Inferior parietal cortex (tissue), 1 donor: ENCODE data around the gene SARS1.
"Not testable (repeated sequence)": the region's sequence is repeated elsewhere in the genome, so short reads cannot be mapped to it uniquely, and the experiment has no call there.

Experiments
- DNase-seq: peaks from one replicate; pipeline ENCODE4 v3.0.0-alpha.2; 2016; ENCODE audit errors: extremely low spot score

SARS1 gene, protein sequence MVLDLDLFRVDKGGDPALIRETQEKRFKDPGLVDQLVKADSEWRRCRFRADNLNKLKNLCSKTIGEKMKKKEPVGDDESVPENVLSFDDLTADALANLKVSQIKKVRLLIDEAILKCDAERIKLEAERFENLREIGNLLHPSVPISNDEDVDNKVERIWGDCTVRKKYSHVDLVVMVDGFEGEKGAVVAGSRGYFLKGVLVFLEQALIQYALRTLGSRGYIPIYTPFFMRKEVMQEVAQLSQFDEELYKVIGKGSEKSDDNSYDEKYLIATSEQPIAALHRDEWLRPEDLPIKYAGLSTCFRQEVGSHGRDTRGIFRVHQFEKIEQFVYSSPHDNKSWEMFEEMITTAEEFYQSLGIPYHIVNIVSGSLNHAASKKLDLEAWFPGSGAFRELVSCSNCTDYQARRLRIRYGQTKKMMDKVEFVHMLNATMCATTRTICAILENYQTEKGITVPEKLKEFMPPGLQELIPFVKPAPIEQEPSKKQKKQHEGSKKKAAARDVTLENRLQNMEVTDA

DNA sequence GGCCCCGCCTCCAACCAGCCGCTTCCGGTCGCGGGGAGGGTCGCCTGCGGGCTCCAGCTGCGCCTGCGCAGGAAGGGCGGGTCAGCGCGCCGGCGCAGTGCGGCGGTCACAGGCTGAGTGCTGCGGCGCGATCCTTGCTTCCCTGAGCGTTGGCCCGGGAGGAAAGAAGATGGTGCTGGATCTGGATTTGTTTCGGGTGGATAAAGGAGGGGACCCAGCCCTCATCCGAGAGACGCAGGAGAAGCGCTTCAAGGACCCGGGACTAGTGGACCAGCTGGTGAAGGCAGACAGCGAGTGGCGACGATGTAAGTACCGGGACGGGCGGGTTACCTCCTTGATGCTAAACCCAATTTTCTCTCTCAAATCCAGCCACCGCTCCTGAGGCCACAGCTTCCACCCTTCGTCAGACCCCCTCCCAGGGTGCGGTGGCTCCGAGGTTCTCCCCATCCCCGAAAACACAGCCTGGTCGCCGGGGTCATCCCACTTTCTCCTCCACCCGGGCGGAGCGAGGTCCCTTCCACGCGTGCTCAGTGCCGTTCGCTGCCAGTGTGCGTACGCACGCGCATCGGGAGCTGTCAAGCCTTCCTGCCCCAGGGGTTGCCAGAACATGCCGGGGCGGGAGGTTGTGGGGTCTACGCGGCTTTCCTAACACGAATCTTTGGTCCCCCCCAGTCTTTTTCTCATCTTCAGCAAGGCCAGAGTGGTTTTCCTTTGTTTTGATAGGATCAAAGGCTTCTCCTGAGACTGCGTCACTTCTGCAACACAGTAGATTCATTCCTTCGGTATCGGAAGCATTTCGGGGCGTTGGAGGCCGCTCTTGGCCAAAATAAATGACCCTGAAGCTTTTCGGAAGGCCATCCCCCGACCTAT, at the start of gene SARS1:
Gene SARS1, plus strand, starts transcription at position 95 of the 870 bp plus-strand sequence. Its CDS starts 75 bp downstream, at position 170.
- DNase-seq, result peak; percentile 93

- no peak for DNase-seq
These were observed 49.2 kb upstream of the SARS1 start for GRCh38 chr1:109164538-109164937.

GRCh38 chr1:109167001-109167506, 46.7 kb upstream of the SARS1 start:
- no peak for DNase-seq

- DNase-seq, result no peak
These were observed 43.5 kb upstream of the SARS1 start for GRCh38 chr1:109170035-109170764.

DNA sequence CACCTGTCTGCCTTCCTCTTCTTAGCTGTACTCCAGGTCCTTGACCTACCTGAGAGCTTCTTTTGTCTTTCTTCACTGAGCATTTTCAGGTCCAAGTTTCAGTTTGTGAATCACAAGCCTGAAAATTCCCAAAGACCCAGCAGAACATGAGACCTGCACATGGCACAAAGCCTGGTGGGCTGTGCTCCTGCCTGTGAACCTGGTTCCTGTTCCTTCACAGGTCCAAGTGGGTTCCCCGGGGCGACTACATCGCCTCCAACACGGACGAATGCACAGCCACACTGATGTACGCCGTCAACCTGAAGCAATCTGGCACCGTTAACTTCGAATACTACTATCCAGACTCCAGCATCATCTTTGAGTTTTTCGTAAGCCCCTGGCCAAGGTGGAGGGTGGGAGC, 42.1 kb upstream of the SARS1 start:
- DNase-seq, result no peak

DNA sequence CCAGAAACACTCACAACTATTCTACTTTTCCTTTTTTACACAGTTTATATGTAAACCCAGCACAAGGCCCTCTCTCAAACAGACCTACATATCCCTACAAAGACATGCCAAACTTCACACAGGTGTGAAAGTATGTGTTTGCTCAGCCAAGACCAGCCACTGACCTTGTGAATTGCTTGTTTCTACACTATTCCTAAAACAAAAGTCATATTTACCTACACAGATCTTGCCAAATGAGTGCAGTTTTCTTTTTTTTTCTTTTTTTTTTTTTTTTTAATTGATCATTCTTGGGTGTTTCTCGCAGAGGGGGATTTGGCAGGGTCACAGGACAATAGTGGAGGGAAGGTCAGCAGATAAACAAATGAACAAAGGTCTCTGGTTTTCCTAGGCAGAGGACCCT, 37.4 kb upstream of the SARS1 start:
- not testable (repeated sequence) for DNase-seq

DNA sequence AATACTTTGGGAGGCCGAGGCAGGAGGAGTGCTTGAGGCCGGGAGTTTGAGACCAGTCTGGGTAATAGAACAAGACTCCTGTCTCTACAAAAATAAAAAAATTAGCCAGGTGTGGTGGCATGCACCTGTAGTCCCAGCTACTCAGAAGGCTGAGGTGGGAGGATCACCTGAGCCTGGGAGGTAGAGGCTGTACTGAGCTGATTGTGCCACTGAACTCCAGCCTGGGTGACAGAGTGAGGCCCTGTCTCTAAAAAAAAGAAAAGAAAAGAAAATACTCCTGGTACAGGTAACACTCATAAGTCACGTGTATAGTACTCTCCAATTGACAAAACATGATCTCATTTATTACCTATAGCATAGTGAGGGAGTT, 33.0 kb upstream of the SARS1 start:
- DNase-seq, result not testable (repeated sequence)

DNA sequence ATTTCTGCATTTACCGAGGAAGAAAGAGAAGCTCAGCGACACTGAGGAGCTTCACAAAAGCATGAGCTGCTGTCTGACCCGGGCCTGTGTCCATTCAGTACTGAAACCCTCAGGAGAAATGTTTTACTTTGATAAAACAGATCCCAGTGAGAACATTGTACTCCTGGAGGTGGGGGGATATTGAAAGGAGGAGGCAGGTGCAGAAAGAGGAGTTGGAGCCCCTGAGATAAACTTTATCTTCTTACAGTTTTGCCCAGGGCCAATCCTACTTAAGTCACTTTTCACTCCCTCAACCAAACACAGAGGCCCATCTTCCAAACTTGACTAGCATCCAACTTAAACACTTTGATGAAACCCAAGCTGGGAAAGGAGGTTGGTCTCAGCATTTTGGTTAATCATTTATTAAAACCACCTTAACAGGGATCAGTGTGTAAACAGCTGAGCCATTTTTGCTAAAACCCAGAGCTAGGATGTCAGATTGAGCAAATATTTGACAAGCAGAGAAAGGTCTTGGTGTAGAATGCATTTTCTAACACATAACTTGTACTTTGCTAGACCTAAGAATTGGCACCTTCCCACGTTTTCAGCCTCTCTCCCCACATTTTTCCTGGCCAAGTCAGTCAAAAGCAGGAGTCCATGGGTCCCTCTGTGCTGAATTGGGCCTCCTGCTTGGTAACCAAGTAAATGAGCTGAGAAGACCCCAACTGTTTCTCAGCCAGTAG, 32.5 kb upstream of the SARS1 start:
- no peak for DNase-seq

- no peak for DNase-seq
These were observed 31.9 kb upstream of the SARS1 start for GRCh38 chr1:109181807-109182163.

- DNase-seq, result no peak
These were observed 30.5 kb upstream of the SARS1 start for GRCh38 chr1:109183058-109183738.

DNA sequence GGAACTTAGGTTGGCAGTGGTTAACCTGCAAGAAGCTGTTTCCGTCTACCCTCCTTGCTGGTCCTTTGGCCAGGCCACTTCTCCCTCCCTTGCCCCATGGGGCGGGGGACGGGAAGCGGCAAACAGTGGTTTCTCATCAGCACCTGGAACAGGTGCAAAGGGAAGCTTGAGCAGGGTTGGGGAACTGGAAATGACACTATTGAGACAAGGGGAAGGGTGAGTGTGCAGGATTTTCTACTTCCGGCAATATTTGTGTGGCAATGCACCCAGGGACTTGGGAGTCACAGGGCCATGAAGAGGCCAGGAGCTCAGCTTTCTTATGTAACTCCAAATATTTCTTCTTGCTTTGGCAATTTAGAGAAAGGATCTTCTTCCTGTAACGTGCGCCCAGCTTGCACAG, 29.0 kb upstream of the SARS1 start:
- DNase-seq, result no peak

- no peak for DNase-seq
These were observed 28.4 kb upstream of the SARS1 start for GRCh38 chr1:109185357-109185756.

- no peak for DNase-seq
These were observed 27.6 kb upstream of the SARS1 start for GRCh38 chr1:109185990-109186732.

DNA sequence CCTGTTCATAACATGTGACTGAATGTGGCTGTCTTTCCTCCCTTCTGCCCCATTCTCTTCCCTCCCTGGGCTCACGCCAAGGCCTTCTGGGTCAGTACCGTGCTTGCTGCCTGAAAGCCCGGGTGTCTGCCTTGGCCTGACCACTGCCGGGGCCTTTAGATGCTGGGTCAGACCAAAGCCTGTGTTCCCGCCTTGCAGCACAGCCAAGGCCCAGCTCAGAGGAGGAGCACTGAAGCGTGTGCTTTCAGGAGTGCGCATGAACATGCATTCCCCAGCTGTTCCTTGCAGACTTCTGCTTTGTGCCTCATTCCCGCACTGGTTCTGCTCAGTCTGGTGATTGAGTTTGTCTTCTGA, 27.0 kb upstream of the SARS1 start:
- no peak for DNase-seq

DNA sequence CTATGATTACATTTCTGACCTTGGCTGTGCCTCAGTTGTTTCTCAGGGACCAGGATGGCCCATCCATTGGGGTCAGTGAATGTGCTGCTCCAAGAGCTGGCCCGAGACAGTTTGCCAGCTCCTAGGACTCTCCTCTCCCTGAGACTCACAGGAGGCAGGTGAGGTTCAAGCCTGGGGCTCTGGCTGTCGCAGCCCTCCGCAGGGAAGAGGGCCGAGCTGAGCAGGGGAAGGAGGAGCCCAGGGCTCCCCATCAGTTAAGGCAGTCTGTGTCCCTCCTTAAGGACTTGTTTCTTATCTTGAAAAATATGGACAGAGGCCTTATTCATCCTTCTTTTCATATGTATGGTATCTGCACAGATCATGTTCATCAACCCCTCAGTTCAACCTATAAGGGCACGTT, 26.6 kb upstream of the SARS1 start:
- no peak for DNase-seq

DNA sequence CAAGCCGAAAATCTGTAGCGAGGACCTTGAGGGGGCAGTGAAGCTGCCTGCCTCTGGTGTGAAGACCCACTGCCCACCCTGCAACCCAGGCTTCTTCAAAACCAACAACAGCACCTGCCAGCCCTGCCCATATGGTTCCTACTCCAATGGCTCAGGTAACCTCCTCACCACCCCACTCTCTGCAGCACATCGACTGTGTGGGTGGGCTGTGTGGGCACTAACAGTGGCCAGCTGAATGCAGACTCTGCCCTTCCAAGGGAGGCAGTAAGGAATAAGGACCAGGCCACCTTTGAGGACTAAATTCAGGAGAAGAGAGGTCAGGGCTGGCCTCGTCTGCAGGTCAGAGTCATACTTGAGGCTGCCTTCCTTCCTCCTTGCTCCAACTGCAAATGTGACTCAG, 25.5 kb upstream of the SARS1 start:
- no peak for DNase-seq

DNA sequence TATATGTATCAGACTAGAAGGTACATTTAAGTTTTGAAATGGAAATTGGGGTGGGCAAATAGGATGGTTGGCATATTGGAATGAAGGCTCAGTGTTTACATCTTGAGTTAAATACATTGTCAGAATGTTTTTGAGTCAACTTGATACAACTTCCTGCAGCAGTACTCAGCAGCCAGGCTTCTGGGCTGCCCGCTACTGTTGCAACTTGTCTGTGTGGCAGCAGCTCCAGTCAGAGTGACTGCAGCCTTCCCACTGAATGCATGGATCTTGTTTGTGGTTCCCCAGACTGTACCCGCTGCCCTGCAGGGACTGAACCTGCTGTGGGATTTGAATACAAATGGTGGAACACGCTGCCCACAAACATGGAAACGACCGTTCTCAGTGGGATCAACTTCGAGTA, 24.9 kb upstream of the SARS1 start:
- DNase-seq, result no peak

DNA sequence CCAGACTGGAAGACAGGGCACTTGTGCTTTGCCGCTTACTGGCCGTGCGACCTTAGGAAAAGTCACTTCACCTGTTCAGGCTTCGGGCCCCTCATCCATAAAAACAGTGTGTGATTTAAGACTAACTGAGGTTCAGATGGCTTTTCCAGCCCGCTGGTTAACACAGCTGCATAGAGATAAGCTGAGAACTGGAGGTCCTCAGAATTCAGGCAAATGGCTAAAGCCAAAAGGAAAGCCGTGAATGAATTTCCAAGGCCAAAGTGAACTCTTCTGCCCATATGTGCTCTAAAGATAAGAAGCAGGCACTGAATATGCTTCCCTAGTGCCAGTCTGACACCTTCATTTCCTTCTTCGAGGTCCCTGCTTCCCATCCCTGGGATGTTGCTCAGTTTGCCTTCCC, 23.5 kb upstream of the SARS1 start:
- no peak for DNase-seq

DNA sequence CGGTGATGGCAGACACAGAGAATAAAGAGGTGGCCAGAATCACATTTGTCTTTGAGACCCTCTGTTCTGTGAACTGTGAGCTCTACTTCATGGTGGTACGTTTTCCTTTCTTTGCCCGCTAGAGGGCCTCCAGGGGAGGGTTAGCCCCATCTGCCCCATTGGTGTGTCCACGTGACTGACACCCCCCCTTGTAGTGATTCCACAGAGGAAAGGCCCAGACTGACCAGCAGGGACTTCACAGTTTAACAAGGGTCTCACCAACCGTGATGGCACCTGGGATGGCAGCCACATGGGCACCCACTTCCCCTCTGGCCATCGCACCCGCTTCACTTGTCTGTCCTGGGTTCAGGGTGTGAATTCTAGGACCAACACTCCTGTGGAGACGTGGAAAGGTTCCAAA, 22.3 kb upstream of the SARS1 start:
- DNase-seq, result no peak

DNA sequence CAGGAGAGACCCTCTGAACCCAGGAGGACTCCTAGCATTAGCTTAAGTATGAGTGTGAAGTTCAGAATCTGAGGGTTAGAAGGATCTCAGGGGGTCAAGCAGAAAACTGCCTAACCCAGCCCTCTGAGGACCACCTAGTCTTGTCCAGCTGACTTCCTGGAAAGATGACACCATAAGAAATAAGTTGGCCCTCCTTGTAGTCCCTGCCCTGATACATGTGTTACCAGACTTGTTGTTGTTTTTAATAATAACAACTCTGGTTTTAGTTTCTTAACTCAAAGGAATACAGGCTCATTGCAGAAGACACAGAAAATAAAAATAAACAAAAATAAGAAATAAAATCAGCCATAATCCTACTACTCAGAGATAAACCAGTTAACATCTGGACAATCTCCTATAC, 21.8 kb upstream of the SARS1 start:
- no peak for DNase-seq
